HL-60 (cell line): ENCODE data around the gene KCTD16.

Experiments
- POLR2AphosphoS5 ChIP-seq: IDR thresholded peaks from 2 replicates; pipeline ENCODE4 v1.6.1; 2012; ENCODE audit warnings: low read depth
- REST ChIP-seq: IDR thresholded peaks from 2 replicates; pipeline ENCODE4 v1.6.1; 2012; ENCODE audit warnings: low read depth; ENCODE audit not compliant: insufficient replicate concordance
- TF ChIP-seq, protein P1 (sequence below): IDR thresholded peaks from one replicate; pipeline ENCODE4 v1.5.1; 2011; ENCODE audit warnings: low read length, control low read depth, inconsistent platforms; ENCODE audit not compliant: insufficient read depth

GRCh38 chr5:144267961-144268513, 97.4 kb downstream of the KCTD16 start:
- TF ChIP-seq, protein P1, sequence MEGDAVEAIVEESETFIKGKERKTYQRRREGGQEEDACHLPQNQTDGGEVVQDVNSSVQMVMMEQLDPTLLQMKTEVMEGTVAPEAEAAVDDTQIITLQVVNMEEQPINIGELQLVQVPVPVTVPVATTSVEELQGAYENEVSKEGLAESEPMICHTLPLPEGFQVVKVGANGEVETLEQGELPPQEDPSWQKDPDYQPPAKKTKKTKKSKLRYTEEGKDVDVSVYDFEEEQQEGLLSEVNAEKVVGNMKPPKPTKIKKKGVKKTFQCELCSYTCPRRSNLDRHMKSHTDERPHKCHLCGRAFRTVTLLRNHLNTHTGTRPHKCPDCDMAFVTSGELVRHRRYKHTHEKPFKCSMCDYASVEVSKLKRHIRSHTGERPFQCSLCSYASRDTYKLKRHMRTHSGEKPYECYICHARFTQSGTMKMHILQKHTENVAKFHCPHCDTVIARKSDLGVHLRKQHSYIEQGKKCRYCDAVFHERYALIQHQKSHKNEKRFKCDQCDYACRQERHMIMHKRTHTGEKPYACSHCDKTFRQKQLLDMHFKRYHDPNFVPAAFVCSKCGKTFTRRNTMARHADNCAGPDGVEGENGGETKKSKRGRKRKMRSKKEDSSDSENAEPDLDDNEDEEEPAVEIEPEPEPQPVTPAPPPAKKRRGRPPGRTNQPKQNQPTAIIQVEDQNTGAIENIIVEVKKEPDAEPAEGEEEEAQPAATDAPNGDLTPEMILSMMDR, result no peak
- no peak for TF ChIP-seq POLR2AphosphoS5
- no peak for TF ChIP-seq REST
